HG02870 (cell line): Measurements from ENCODE around the gene FANCD2.
"Not testable (repeated sequence)": the region's sequence is repeated elsewhere in the genome, so short reads cannot be mapped to it uniquely, and the experiment has no call there.

Source experiments
- ATAC-seq: cut with Tn5 transposase; IDR thresholded peaks from one replicate; pipeline ENCODE4 v1.9.1; 2021; ENCODE audit warnings: mild to moderate bottlenecking, moderate library complexity; ENCODE audit not compliant: unreplicated experiment

FANCD2 gene

DNA sequence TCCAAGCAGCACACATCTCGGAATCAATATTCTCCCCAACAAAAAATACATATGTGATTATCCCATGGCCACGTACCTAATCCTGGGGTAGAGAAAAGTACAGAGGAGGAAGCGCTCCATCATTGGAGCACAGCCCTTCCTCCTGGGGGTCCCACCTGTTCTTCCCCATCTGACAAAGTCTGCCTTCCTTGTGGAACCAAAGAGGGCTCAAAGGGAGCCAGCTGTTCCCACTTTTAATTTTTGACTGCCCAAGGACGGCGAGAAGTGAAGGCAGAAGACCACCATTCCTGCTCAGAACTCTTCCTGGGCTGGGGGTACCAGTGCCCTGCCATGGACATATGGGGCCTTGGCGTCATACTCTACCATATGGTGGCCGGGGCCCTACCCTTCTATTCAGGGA, 14.1 kb upstream of the FANCD2 start:
- no peak for ATAC-seq

- ATAC-seq, result no peak
Measured at GRCh38 chr3:10015461-10015904, 10.8 kb upstream of the FANCD2 start.

- no peak for ATAC-seq
Measured at GRCh38 chr3:10017636-10018292, 8.5 kb upstream of the FANCD2 start.

DNA sequence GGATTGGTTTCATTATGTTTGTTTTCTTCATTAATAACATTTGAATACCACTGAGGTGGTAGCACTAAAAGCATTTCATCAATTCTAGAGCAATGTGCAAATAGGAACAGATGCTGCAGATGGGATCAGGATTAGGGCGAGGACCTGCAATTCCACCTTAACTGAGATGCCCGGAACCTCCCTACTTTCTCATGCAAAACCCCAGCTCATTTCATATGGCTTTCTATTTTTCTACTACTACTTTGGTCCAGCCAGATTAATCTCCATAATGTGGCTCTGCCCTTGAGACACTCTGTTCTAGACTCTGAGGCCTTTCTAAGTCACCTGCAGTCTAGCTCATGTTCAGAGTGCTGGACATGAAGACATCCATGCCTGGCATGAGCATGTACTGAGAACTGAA, 7.4 kb upstream of the FANCD2 start:
- not testable (repeated sequence) for ATAC-seq

GRCh38 chr3:10019326-10019725, 6.9 kb upstream of the FANCD2 start:
- ATAC-seq, result no peak

- no peak for ATAC-seq
Measured at GRCh38 chr3:10021856-10022775, 4.1 kb upstream of the FANCD2 start.

DNA sequence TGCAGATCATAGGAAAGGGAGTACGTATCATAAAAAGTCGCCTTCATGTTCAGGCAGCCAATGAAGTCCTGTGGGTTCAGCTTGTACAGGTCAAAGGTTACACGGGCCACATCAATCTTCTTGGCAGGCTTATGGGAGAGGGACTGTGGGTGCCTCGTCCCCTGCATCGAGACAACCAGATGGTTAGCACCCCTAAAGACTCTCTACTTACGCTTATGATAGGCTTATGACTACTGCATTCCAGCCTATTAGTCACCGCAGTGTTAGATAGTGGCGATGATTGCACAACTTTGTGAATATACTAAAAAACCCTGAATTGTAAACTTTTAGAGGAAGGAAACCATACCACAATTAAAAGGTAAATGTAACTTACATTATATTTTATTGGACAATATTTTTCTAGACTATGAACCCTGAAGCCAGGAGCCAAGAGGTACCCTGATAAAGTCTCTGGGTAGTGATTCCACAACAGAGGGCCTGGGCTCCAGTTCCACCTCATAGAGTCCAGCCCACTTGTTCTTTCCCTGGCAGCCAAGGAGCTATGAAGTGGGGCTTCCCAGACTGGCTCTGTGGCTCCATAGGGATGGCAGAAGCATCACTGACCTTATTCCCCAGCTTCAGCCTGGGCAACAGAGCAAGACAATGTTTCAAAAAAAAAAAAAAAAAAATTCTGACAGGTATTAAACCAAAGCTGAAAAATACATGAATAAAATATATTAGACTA, 2.5 kb upstream of the FANCD2 start:
- no peak for ATAC-seq

- no peak for ATAC-seq
Measured at GRCh38 chr3:10025205-10026083, 793 bp upstream of the FANCD2 start.

- no peak for ATAC-seq
Measured at GRCh38 chr3:10041034-10041433, 14.8 kb downstream of the FANCD2 start.

GRCh38 chr3:10047876-10048275, 21.6 kb downstream of the FANCD2 start:
- no peak for ATAC-seq

GRCh38 chr3:10053054-10053453, 26.8 kb downstream of the FANCD2 start:
- not testable (repeated sequence) for ATAC-seq

GRCh38 chr3:10055097-10055496, 28.9 kb downstream of the FANCD2 start:
- no peak for ATAC-seq

GRCh38 chr3:10070077-10070476, 43.8 kb downstream of the FANCD2 start:
- ATAC-seq, result not testable (repeated sequence)

- ATAC-seq, result no peak
Measured at GRCh38 chr3:10074666-10075065, 48.4 kb downstream of the FANCD2 start.

GRCh38 chr3:10081871-10082270, 55.6 kb downstream of the FANCD2 start:
- ATAC-seq, result no peak

DNA sequence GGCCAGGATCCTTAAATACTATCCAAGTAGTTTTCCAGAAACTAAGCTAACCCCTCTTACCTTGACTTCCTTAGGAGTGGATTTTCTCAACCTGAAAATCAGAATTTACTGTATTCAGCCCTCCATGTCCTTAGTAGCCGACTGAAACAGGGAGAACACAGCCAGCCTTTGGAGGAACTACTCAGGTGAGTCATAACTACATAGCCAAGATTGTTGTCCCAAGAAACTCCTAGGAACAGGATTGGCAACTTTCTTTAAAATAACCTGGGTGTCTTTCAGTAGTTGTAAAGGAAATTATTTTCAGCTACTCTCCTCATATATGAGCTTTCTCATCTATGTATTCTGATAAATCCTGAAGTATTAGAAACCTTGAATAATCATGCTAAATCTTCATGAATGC, 59.5 kb downstream of the FANCD2 start:
- no peak for ATAC-seq

DNA sequence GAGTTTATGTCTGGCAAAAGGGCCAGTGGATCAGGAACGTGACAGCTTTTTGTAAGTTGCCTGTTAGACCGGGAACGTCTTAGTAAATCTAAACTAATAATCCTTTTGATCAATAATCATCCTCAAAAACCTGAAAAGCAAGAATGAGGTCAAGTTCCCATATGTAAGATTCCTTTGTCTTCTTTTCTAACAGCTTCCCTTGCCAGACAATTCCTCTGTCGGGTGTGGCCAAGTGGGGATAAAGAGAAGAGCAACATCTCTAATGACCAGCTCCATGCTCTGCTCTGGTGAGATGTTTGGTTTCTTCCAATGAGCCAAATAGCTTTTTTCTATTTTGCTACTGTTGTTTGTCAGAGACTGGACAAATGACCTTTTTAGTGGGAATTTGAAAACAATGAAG, 62.0 kb downstream of the FANCD2 start:
- ATAC-seq, result no peak

DNA sequence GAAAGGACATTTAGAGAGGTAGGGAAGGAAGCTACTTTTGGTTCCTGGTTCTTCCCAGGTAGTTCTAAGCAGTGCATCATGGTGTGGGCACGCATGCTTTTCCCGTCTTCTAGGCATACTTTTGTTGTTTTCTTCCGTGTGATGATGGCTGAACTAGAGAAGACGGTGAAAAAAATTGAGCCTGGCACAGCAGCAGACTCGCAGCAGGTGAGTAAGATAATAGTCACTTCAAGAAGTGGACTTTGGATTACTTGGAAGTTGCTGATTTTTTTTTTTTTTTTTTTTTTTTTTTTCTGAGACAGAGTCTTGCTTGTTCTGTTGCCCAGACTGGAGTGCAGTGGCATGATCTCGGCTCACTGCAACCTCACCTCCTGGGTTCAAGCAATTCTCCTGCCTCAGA, 63.9 kb downstream of the FANCD2 start:
- no peak for ATAC-seq

DNA sequence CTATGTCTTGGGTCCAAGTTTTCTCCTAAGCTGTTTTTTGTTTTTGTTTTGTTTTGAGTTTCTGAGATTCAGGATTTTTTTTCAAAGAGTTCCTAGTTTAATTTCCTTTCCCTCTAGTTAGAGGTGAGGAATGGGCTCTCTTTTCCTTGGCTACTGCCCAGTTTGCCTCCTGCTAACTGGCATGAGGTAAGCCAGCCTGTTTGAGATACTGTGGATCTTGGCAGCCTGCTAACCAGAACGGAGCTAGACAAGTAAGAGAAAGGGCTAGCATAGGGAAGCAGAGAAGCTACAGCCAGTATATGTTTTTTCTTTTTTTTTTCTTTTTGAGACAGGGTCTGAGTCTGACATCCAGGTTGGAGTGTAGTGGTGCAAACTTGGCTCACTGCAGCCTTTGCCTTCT, 64.5 kb downstream of the FANCD2 start:
- not testable (repeated sequence) for ATAC-seq

DNA sequence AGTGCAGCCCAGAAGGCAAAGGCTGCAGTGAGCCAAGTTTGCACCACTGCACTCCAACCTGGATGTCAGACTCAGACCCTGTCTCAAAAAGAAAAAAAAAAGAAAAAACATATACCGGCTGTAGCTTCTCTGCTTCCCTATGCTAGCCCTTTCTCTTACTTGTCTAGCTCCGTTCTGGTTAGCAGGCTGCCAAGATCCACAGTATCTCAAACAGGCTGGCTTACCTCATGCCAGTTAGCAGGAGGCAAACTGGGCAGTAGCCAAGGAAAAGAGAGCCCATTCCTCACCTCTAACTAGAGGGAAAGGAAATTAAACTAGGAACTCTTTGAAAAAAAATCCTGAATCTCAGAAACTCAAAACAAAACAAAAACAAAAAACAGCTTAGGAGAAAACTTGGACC, 65.2 kb downstream of the FANCD2 start:
- ATAC-seq, result not testable (repeated sequence)

DNA sequence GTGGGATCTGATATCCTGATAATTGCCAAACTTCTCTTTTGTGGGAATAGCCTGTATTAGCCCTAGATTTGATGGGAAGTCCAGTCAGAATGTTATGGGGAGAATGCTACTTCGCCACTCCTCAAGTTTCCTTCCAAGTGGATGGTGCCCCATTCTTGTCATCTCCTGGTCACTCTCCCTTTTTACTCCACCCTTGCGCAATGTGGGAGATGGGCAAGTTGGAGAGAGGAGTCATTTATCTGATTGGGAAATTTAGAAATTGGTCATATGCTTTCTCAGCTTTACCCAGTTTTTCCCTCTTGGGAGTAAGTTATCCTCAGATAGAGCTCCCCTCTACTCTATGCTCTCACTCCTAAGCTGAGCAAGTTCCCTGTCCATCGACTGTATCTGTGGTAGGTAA, 67.4 kb downstream of the FANCD2 start:
- ATAC-seq, result no peak
